IPS-NIHi11 (cell line): ENCODE measurements around the gene ASTN1.

Experiments used
- DNase-seq: peaks from one replicate; pipeline ENCODE4 v3.0.0; 2012; ENCODE audit warnings: mixed read lengths, low spot score

The ASTN1 gene

GRCh38 chr1:177164380-177165068 is at the start of gene ASTN1:
ASTN1 (minus strand) TSS chr1:177164712; CDS start chr1:177164676, 36 bp downstream.
- DNase-seq = peak; percentile 78

GRCh38 chr1:177211231-177211630 is 46.7 kb upstream of the ASTN1 start:
- no peak for DNase-seq

DNA sequence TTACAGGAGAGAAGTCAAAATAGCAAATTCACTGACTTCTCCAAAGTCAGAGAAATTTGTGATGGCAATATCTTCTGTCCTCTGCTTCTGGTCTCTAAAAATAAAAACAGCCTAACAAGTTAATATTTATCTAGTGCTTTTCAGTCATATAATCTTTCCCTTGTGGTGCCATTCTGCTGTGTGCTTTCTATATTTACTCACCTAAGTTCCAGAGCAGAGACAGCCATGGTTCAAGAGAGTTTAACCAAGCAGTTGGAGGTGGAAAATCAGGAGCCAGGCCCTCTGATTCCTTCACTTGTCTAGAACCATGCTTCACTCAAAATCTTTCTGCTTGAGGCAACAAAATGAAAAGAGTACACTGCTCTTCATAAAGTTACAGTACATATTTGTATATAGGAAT is 45.6 kb upstream of the ASTN1 start:
- no peak for DNase-seq

- DNase-seq = peak; percentile 9
Measured at GRCh38 chr1:177209357-177209756, 44.8 kb upstream of the ASTN1 start.

- DNase-seq = no peak
Measured at GRCh38 chr1:177208920-177209319, 44.4 kb upstream of the ASTN1 start.

GRCh38 chr1:177206831-177207355 is 42.4 kb upstream of the ASTN1 start:
- DNase-seq = no peak

DNA sequence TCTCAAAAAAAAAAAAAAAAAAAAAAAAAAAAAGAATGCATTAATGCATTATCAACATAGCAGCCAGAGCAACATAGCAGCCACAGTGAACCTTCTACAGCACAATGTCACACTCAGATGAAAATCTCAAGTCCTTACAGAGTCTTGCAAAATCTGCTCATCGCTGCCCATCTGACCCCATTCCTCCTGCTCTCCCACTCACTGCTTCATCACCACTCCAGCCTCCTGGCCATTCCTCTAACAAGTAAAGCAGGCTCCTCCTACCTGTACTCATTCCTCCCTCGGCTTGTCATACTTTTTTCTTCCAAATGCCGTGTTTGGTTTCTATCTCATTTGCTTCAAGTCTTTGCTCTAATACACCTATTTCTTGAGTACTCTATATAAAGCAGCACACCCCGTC is 35.8 kb upstream of the ASTN1 start:
- no peak for DNase-seq

DNA sequence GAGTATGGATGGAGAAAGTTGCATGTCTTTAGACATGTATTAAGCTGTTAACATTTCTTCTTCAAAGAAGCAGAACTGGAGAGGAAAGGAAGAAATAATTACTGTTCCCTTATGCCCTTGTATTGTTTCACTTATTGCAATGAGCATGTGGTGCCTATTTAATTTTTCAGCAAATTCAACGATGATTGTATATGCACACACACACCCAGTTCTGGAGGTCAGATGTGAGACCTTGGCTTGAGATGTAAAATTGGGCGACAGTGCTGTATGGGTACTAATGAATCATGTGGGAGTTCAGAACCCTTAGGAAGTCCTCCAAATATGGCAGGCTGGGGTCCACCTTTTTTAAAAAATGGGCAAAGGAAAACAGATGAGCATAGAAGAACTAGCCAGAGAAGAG is 33.7 kb upstream of the ASTN1 start:
- no peak for DNase-seq

DNA sequence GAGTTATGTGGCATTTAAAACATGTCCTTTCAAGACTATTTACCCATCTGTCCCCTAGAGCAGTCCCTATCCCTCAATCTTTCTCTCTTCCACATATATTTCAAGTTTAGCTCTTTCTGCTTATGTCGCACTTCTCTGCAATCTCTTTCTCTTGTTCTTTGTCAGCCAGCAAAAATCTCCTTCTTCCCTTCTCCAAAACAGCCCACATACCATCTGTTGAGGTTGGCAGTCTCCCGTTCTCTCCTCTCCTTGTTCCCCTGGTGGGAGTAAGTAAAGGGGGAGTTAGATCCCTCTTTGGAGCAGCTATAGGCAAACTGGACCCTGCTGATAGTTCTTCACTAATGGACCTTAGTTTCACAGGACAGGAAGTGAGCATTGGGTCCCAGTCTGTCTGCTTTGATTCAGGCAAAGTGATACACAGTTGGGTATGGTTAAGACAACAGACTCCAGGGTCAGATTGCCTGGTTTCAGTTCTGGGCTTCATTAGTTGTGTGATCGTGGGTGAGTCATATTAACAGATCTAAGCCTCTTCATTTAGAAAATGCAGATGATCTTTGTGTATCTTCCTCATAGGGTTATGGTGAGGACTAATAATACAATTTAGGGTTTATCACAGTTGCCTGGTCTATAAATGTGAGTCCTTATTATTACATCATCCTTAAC is 25.9 kb upstream of the ASTN1 start:
- no peak for DNase-seq

DNA sequence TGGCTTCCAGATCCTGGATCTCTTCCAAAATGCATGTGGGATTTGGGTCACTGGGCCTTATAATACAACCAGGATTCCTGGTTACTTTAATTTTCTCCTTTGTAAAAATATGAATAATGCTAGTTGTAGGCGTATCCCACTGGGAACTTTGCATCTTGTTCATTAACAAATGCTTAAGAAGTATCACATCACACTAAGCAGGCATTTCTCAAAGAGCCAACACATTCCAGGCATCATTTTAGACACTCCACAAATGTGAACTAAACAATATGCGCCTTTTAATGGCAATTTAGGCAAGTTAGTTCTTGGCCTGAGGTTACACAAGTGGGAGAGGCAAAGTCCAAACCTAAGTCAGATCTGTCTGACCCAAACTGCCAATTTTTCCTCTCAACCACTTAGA is 22.1 kb upstream of the ASTN1 start:
- DNase-seq = no peak

DNA sequence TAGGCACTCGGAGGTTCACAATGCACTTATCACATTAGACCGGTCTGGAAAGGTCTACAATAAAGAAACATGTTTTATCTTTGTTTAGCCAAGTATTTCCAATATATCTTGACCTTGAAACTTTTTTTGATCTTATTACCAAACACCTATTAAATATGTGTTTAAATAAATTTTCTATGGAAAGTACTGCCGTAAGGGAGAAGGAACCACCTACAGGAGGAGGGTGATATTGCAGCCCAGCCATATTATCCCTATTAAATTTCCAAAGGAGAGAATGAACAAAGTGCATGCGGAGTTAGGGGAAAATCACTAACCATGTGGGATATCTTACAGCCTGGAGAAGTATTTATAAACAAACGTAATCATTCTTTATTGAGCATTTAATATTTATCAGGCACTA is 20.7 kb upstream of the ASTN1 start:
- no peak for DNase-seq

- DNase-seq = no peak
Measured at GRCh38 chr1:177183836-177184235, 19.3 kb upstream of the ASTN1 start.

- peak; percentile 87 for DNase-seq
Measured at GRCh38 chr1:177181631-177182291, 17.2 kb upstream of the ASTN1 start.

- peak; percentile 35 for DNase-seq
Measured at GRCh38 chr1:177181280-177181630, 16.7 kb upstream of the ASTN1 start.

- DNase-seq = no peak
Measured at GRCh38 chr1:177174921-177175634, 10.6 kb upstream of the ASTN1 start.

DNA sequence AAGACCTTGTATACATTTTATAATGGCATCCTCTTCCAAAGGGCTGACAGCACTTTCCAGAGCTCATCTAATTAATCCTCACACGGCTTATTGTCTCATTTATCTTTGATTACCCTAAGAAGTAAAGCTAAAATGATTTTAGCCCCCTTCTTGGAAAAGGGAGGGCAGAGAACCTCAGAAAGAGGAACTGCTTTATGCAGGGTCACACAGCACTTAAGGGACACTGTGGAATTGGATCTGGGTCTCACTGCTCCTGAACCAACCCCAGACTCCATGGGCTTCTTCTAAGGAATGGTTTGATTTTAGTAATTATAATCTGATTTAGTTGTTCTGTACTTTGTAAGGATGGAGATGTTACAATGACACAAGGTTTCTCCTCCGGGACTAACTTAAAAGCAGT is 9.5 kb upstream of the ASTN1 start:
- DNase-seq = no peak

DNA sequence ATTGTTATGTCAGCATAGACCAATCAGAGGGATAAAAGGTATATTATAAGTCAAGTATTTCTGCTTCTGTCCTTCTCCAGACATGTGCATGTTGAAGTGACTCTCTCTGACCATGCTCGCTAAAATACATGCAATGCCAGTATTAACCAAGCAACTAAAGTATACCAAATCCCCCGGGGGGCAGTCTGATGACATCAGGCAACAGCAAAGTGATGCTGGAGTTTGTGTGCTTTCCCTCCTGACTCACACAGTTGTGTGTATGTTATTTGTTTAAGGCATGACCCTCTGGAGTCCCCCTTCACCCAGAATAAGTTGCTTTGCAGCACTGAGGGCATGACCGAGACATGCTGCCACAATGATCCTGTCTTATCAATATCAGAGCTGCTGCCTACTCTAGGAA is 8.4 kb upstream of the ASTN1 start:
- no peak for DNase-seq

GRCh38 chr1:177172272-177172671 is 7.8 kb upstream of the ASTN1 start:
- no peak for DNase-seq

GRCh38 chr1:177171536-177172123 is 7.1 kb upstream of the ASTN1 start:
- no peak for DNase-seq

GRCh38 chr1:177170756-177171535 is 6.4 kb upstream of the ASTN1 start, which contains the start of gene BRINP2:
BRINP2 (plus strand) TSS chr1:177170958; CDS start chr1:177229877, 58,919 bp downstream.
- peak; percentile 90 for DNase-seq

GRCh38 chr1:177165069-177165439 is 542 bp upstream of the ASTN1 start:
- no peak for DNase-seq
